ENCODE measurements around the gene CARMIL3.
A peak's percentile ranks its signal among the peaks of the same experiment; 100 is the strongest.

Gene CARMIL3

DNA sequence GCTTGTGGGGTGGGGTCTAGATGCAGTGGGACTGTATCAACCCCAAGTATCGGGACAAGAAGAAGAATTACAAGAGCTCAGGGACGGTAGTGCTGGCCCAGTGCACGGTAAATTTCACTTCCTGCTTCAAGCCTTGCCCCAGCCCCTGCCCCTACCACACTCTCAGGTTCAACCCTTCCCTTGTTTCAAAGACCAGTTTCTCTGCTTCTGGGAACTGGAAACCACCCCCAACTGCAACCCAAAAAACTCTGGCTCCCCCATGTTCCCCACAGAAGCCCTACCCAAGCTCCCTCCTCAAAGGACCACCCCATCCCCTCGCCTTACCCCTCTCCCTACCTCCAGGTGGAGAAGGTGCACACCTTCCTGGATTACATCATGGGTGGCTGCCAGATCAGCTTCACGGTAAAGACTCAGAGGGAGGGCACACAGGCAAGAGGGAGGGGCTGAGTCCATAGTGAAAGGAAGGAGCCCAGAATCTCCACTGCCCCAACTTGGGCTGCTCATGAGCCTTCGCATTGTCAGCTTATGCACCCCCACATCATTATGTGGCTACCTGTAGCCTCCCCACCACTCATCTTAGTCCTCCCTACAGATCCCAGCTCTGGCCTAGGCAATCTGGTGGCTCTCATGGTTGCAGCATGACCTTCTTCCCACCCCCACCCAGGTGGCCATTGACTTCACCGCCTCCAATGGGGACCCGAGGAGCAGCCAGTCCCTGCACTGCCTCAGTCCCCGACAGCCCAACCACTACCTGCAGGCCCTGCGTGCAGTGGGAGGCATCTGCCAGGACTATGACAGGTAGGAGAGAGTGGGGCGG, 23.9 kb downstream of the CARMIL3 start:
- peak; percentile 45 for DNase-seq (ENCODE audit: low spot score)

DNA sequence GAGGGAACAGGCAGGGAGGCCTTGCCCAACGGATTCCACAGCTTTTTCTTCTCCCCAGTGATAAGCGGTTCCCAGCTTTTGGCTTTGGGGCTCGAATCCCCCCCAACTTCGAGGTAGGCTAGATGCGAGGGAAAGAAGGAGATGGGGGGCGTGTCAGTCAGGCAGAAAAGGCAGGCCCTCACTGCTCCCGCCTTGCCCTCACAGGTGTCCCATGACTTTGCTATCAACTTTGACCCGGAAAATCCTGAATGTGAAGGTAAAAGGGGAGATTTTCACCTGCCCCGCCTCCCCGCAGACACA, 24.4 kb downstream of the CARMIL3 start:
- DNase-seq (ENCODE audit: low spot score), result no peak

DNA sequence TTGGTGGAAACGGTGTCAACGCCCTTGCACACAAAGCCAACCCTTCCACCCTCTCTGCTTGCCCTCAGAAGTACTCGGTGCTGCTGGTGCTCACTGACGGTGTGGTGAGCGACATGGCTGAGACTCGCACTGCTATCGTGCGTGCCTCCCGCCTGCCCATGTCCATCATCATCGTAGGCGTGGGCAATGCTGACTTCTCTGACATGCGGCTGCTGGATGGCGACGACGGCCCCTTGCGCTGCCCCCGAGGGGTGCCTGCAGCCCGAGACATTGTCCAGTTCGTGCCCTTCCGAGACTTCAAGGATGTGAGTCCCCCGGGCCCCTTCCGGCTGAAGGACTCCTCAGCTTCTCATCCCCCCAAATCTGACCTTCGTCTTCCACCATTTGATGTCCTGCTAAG, 25.3 kb downstream of the CARMIL3 start:
- DNase-seq (ENCODE audit: low spot score), result no peak

DNA sequence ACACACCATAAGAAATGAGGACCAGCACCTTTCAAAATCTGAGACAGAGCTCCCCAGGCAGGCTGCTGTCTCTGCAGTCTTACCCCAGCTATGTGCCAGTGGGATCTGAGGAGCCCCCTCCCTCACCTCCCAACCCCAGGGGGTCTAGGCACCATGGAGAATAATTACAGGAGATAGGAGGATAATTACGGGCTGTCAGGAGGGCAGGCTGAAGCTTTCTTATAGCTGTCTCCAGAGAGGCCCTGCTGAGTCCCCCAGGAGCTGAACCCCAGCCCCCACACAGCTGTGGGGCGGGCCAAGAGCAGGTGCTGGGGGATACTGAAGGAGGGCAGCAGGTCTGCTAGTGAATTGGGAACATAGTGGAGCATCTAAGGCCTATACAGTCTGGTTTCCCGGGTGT, 26.3 kb downstream of the CARMIL3 start:
- DNase-seq (ENCODE audit: low spot score), result no peak

DNA sequence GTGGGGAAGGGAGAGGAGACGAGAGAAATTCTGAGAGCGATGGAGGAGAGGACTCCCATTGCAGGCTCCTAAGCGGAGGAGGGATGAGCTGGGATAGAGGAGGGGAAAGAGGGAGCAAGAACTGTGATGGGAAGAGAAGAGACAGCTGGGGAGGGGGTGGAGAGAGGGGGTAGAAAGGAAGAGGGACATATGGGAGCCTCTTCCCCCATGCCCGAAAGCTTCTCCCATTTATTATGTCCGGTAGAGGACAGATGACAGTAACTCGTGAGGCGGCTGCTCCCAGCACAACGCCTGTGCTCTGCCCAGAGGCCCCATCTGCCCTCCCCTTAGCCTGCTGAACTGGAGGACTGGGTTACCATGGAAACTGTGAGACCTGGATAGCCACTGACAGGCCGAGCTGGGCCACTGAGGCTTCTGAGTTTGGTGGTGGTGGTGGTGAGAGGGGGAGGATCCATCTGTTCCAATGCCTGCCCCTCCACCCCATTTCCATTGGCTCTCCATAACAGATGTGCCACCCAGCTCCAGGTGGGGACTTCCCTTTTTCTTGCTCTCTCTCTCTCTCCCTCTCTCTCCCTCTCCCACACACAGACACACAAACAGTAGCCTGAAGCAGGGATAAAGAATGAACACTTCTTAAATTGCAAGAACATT, 27.8 kb downstream of the CARMIL3 start:
- no peak for DNase-seq (ENCODE audit: low spot score)

DNA sequence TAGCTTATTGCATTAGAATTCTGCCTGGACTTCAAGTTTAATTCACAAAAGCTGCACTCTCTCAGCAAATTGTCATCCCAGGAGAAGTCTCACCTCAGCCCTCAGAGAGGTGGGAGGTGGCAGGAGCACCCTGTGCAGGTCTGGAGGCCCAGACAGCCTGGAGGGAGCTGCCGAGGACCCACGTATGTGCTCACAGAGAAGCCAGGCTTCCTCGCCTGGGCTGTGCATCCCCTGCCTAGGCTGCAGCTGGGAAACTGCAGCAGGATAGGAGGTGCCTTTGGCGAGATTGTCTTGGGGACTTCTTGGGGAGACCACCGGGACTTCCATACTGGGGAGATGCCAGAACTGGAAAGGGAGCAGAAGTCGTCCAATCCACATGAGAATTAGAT, 28.3 kb downstream of the CARMIL3 start:
- no peak for DNase-seq (ENCODE audit: low spot score)

DNA sequence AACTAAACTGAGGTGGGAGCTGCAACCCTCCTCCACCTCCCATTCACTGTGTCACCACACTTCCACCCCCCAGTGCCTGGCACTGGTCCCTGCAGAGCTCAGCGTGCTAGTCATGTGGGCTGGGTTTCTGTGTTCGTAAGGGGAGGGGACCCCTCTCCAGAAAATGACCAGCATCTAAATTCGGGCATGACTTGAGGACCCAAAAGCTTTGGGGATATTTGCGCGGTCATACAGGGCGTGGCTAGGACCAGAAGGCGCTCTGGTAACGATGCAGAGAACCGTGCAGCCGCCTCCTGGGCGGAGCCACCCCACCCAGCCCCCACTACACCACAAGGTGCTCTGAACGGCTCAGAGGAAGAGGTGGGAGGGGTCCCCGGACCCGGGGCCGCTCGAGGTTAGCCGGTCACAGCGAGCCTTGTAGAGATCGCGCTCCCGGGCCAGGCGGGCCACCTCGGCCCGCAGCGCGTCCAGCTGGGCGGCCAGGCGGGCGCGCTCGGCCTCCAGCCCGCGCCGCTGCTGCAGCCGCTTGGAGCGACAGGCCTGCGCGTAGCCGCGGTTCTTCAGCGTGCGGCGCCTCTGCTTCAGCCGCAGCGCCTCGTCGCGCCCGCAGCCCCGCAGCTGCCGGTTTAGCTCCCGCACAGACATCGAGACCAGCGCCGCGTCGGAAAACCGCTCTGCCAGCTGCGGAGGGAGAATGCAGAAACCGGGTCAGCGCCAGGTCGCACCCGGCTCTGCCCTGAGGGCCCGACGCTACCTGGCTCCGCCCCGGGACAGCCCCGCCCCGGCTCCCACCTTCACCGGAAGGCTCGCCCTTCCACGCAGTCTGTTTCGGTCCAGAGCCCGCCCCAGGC, 29.3 kb downstream of the CARMIL3 start:
- DNase-seq (ENCODE audit: low spot score), result peak; percentile 83

DNA sequence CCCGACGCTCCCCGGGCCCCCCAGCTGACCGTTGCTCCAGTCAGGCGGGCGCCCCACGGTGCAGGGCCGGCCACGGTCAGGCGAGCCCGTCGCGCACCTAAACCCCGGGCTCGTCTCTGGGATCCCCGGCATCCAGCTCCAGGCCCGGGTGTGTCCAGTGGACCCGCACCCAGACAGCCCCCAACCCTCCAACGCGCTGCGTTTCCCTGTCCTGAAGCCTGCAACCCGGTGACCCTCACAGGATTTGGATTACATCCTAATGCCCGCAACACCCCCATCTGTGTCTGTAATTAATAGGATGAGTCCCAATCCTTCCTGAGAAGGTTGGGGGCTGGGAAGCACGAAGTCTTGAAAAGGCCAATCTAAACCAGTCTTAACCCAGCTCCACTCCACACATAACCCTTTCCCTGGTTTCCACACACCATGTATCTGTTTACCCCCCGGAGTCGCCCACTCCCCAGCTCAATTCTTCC, 30.0 kb downstream of the CARMIL3 start:
- no peak for DNase-seq (ENCODE audit: low spot score)

DNA sequence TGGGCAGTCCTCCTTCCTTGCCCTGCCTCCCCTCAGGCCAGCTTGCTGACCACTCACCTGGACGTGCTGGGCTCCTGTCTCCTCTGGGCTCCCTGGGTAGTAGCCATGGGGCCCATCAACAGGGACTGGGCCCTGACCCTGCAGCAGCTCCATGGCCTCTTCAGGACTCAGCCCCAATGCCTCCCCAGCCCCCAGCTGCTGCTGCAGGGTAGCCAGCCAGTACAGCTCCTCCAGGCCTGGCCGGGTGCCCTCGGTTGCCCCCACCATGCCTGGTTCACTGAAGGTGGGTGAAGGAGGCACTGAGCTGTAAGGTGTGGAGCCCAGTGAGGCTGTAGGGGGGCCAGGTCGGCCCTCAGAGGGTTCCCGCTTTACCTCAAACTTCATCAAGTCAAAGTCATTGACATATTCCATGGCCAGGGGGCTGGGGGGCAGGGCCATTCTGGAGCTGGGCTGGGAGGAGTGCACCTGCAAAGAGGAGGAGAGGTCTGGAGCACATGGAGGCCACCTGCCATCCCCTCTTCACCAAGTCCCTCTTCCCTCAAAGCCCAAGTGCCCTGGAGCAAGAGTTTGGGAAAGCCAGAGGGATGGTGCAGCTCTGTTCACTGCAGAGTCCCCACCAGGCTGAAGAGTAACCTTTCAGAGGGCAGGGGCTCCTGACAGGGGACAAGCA, 30.7 kb downstream of the CARMIL3 start:
- DNase-seq (ENCODE audit: low spot score), result no peak

DNA sequence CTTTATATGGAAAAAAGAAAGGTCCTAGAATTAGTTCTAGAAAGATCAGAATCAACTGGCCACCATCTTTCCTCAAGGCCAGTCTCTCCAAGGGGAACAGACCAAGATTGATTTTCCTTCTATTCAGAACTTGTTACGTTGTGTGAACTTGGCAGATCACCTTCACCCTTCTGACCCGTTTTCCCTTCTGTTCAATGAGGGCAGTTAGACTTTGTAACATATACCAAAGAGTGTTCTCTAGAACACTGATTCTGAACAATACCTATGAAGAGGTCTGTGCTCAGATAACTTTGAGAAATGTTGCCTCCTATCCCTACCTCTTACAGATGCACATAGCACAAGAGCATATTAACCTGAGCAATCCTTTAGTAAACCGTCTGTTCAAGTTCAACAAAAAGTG, 31.7 kb downstream of the CARMIL3 start:
- no peak for DNase-seq (ENCODE audit: low spot score)

DNA sequence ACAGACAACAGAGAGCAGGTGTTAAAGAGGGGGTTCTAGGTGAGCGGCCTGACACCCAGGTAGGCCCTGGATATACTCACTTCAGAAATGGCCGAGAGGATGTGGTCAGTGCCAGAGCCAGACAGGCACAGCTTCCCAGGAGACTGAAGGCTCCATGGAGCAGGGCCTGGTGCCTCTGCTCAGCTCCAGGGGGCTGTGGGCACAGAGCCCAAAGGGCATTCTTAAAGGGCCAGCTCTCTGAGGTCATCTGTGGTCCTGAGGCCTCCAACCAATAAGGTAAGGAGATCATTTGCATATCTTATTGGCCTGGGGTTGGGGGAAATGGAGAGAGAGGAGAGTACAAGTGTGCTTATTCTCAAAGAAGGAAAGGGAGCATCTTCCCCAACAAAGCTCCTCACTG, 32.6 kb downstream of the CARMIL3 start:
- no peak for DNase-seq (ENCODE audit: low spot score)

DNA sequence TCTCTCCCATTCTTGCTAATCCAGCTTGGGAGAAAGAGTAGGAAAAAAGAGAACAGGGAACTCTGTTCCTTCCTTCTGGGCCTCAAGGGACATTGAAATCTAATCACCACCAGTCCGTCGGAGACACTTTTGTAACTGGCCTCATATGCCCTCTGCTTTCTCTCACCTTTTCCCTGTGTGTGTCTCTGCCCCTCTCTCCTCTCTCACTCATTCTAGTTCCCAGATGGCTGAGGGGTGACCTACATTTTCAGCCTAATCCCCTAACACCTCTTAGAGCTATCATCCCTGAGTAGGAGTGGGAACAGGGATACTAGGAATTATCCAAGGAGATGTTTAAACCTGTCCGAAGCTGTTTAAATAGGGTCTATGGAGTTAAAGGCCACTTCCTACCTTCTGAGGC, 33.4 kb downstream of the CARMIL3 start:
- no peak for DNase-seq (ENCODE audit: low spot score)

DNA sequence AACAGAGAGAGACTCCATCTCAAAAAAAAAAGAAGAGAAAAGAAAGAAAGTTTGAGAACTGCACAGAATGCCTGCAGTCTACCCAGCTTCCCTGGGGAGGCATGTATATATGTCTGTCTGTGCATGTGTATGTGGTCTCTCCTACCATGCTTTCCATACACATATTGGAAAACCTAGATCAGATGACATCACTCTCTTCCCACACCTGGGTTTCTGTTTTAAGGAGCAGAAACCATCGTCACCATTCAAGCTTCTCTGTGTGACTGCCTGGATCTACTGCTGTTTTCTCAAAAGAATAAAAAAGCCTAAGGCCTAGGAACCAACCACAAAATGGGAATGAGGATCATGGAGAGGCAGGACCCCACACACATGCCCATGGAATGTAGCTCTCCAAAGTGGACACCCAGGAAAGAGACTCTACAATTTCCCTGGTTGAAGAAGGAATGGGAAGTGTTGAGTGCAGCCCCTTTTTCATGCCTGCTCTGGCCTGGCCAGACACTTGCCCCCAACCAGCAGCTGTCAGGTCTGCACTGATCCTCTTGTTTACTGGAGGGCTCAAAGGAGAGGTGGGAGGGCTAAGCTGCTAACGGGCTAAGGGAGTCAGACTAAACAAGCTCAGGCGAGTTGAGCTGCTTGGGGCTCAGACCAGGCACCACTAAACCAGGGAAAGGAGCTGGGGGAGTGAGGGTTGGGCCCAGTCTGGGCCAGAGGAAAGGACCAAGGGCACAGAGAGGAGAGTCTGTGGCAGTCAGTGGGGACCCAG, 34.6 kb downstream of the CARMIL3 start:
- DNase-seq (ENCODE audit: low spot score), result no peak

DNA sequence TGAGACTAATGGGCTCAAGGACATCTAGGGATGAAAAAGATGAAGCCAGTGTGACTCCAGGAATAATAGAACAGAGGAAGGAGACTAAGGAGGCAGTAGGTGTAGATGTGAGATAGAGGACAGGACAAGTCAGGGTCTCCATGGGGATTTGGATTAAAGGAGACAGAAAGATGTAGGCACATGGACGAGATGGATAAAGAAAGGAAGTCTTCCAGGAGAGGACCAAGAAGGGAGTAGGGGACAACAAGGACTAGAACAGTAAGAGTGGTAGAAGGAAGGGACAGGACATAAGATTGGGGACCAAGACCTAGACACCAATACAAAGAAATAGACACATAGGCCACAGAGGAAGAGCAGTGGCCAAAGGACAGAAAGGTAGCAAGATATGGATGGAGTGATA, 35.2 kb downstream of the CARMIL3 start:
- DNase-seq (ENCODE audit: low spot score), result no peak

DNA sequence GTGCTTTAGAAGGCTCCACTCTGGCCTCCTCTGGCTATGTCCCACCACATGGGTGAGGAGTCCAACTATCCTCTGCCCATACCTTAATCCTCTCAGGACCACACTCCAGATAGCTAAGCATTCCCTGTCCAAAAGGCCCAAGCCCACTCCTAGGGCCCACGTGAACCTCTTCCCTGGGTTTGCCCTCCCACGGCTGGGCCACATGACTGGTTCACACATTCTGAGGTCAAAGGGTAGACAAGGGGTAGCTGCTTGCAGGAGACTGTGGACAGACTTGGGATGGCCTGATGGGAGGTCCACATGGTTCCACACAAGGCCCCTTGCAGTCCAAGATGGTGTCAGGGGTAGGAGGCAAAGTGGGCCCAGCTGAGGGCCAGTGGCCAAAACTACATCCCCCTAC, 36.3 kb downstream of the CARMIL3 start:
- DNase-seq (ENCODE audit: low spot score), result no peak

DNA sequence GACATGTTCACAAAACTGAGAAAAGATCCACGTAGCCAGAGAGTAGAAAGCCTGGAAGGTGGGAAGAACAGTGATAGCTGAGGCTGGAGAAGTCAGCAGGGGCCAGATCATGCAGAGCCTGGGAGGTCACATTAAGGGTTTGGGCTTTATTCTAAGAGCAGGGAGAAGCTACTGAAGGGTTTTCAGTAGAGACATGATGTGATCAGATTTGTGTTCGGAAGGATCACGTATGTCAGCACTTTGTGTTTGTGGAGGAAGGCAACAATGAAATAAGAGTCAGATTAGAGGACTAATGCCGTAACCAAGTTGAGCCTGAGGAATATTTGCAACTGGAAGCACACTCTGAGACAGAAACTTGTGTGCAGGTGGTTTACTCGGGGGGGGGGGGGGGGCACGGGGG, 38.1 kb downstream of the CARMIL3 start:
- no peak for DNase-seq (ENCODE audit: low spot score)

DNA sequence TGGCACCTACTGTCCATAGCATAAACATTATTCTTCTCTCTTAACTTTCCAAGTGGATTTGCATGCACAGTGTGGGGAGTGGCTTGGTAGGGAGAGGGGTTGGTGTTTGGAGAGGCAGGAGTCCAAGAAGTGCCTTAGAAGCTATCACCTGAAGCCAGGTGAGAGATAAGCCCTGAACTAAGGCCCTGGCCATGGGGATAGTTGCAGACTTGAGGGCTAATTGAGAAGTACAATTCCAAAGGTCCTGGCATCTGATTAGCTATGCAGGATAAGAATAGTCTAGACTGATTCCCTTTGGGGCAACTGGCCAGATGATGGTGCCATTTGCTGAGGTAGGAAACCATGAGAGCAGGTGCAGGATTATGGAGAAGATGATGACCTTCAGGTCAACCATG, 40.3 kb downstream of the CARMIL3 start:
- no peak for DNase-seq (ENCODE audit: low spot score)

DNA sequence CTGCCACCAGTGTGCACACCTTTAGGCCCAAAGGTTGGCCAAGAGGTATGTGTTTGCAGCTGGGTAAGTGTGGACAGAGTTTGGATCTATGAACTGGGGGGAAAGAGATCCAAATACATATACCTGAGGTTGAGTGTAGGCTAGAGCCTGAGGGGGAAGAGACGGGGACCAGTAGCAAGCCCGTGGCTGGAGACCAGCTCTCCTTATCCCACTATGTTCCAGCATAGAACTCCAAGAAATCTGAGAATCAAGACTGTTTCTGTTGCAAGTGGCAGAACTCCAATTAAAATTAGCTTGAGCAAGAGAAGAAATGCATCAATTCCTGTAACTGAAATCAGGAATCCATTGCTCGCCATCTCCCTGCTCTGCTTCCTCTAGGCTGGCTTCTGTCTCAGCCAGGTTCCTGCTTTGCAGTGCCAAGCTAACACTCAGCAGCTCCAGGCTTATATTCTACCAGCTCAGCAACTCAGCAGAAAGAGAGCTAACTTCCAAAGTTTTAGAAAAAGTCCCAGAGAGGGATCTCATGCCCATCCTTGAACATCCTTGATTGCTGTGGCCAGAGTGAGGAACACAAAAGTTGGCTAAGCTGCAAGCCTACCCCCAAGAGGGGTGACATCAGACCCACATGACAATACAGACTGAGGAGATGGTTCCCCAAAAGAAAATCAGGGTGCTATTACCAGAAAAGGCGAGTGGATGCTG, 40.8 kb downstream of the CARMIL3 start:
- DNase-seq (ENCODE audit: low spot score), result no peak

DNA sequence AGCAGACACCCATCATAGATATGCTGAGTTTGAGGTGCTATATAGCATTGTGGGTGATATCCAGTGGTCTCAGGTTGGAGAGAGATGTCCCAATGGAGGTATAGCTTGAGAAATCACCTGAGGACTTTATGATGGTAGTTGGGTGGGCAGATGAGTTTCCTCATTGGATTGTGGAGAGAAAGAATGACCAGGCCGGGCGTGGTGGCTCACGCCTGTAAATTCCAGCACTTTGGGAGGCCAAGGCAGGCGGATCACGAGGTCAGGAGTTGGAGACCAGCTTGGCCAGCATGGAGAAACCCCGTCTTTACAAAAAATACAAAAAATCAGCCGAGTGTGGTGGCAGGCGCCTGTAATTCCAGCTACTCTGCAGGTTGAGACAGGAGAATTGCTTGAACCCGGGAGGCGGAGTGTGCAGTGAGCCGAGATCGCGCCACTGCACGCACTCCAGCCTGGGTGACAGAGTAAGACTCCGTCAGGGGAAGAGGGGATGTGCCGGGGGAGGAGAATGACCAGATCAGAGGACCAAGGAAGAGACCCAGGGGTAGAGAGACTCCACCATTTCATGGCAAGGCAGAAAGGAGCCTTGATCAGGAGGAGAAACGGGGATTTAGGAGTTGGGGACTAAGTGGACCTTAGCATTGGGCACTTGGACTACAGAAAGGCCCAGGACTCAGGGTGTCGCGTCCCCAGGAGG, 41.5 kb downstream of the CARMIL3 start:
- DNase-seq (ENCODE audit: low spot score), result no peak
